ENCODE measurements around the gene SLC1A3. TPM values are rescaled to one million over a fixed set of nuclear protein-coding genes. Genes with fewer than 3 reads are reported as not detected.

Gene SLC1A3
- total RNA-seq, 1 experiment from 2014 or later, result 6.0 TPM

- no TSS peak for BruUV-seq (replicated peaks)
- Mint-ChIP-seq H3K27ac (ENCODE audit: unreplicated experiment) (no peak overlapping the region), H3K4me3 (ENCODE audit: low read depth, unreplicated experiment) (no peak overlapping the region), H3K36me3 (ENCODE audit: insufficient read depth, unreplicated experiment) (no peaks in the 10 kb centered on the region), H3K27me3 (ENCODE audit: unreplicated experiment) (peaks cover 12% of the 10 kb centered on the region), H3K4me1 (ENCODE audit: low read depth, unreplicated experiment) (no peaks in the 10 kb centered on the region), H3K9me3 (ENCODE audit: low read depth, unreplicated experiment) (no peaks in the 10 kb centered on the region)
- CTCF ChIA-PET, result interaction anchor here (0.6 kb wide), 1 partner anchor 200 kb away, joined by 3 read pairs; no protein-coding TSS in a partner anchor
- intact Hi-C loops (cut with micrococcal nuclease; ENCODE audit: unreplicated experiment), result no loop called here
- no peak for DNase-seq
- no peak for TF ChIP-seq CTCF (IDR thresholded peaks at IDR 0.05; ENCODE audit: unreplicated experiment)
These were observed 38.3 kb downstream of the SLC1A3 start for GRCh38 chr5:36644727-36645126.

GRCh38 chr5:36646100-36646499 is 39.7 kb downstream of the SLC1A3 start:
- Mint-ChIP-seq H3K4me3 (ENCODE audit: low read depth, unreplicated experiment) (no peak overlapping the region), H3K36me3 (ENCODE audit: insufficient read depth, unreplicated experiment) (no peaks in the 10 kb centered on the region), H3K27me3 (ENCODE audit: unreplicated experiment) (peaks cover 8% of the 10 kb centered on the region), H3K9me3 (ENCODE audit: low read depth, unreplicated experiment) (no peaks in the 10 kb centered on the region), H3K27ac (ENCODE audit: unreplicated experiment) (no peak overlapping the region), H3K4me1 (ENCODE audit: low read depth, unreplicated experiment) (no peaks in the 10 kb centered on the region)
- no peak for TF ChIP-seq CTCF (IDR thresholded peaks at IDR 0.05; ENCODE audit: unreplicated experiment)
- intact Hi-C loops (cut with micrococcal nuclease; ENCODE audit: unreplicated experiment), result no loop called here
- BruUV-seq (replicated peaks), result no TSS peak
- CTCF ChIA-PET, result no interaction called here
- DNase-seq, result no peak

- intact Hi-C loops (cut with micrococcal nuclease; ENCODE audit: unreplicated experiment), result no loop called here
- no peaks in the 10 kb centered on the region for H3K4me1 Mint-ChIP-seq (ENCODE audit: low read depth, unreplicated experiment)
These were observed 40.2 kb downstream of the SLC1A3 start for GRCh38 chr5:36646507-36647023.

GRCh38 chr5:36647046-36647445 is 40.6 kb downstream of the SLC1A3 start:
- no peak for TF ChIP-seq CTCF (IDR thresholded peaks at IDR 0.05; ENCODE audit: unreplicated experiment)
- DNase-seq, result no peak
- H3K9me3 Mint-ChIP-seq (ENCODE audit: low read depth, unreplicated experiment), result no peaks in the 10 kb centered on the region
- H3K4me3 Mint-ChIP-seq (ENCODE audit: low read depth, unreplicated experiment), result no peak overlapping the region
- no peak overlapping the region for H3K27ac Mint-ChIP-seq (ENCODE audit: unreplicated experiment)
- peaks cover 17% of the 10 kb centered on the region for H3K27me3 Mint-ChIP-seq (ENCODE audit: unreplicated experiment)
- intact Hi-C loops (cut with micrococcal nuclease; ENCODE audit: unreplicated experiment), result no loop called here
- CTCF ChIA-PET, result no interaction called here
- no TSS peak for BruUV-seq (replicated peaks)
- no peaks in the 10 kb centered on the region for H3K36me3 Mint-ChIP-seq (ENCODE audit: insufficient read depth, unreplicated experiment)
- no peaks in the 10 kb centered on the region for H3K4me1 Mint-ChIP-seq (ENCODE audit: low read depth, unreplicated experiment)

More at GRCh38 chr5:36646507-36647023, 40.2 kb downstream of the SLC1A3 start:
- CTCF ChIA-PET, result no interaction called here
- Mint-ChIP-seq H3K36me3 (ENCODE audit: insufficient read depth, unreplicated experiment) (no peaks in the 10 kb centered on the region), H3K27me3 (ENCODE audit: unreplicated experiment) (peaks cover 12% of the 10 kb centered on the region), H3K9me3 (ENCODE audit: low read depth, unreplicated experiment) (no peaks in the 10 kb centered on the region), H3K27ac (ENCODE audit: unreplicated experiment) (no peak overlapping the region), H3K4me3 (ENCODE audit: low read depth, unreplicated experiment) (no peak overlapping the region)
- no TSS peak for BruUV-seq (replicated peaks)
- DNase-seq, result no peak
- TF ChIP-seq CTCF (IDR thresholded peaks at IDR 0.05; ENCODE audit: unreplicated experiment), result no peak
